ENCODE results near the gene UBE2U.

Gene UBE2U, protein sequence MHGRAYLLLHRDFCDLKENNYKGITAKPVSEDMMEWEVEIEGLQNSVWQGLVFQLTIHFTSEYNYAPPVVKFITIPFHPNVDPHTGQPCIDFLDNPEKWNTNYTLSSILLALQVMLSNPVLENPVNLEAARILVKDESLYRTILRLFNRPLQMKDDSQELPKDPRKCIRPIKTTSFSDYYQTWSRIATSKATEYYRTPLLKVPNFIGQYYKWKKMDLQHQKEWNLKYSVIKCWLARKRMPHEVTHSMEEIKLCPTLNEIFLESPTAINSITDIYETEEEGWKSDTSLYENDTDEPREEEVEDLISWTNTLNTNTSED

DNA sequence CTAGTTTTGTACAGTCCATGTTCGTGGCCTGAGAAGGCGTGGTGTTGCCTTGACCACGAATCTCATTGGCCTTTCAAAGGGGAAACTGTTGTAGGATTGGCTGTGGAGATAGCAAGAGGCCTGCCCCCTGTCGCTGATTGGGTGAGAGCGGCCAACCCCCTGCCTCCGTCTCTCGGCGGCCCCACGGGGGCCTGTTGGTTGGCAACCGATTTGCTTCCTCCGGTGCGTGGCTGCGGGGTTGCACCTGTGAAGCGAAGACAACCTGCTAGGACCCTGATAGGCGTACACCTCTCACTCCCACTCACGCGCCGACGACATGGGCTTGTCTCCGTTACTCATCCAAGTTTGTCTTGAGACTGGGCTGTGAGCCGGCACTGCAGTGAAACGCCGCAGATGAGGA, at the start of gene UBE2U:
Gene UBE2U (plus strand): TSS at position 204 of the 400 bp plus-strand sequence. CDS start 428 bp downstream, outside the sequence.
- no peak for DNase-seq (ENCODE audit: low spot score)

DNA sequence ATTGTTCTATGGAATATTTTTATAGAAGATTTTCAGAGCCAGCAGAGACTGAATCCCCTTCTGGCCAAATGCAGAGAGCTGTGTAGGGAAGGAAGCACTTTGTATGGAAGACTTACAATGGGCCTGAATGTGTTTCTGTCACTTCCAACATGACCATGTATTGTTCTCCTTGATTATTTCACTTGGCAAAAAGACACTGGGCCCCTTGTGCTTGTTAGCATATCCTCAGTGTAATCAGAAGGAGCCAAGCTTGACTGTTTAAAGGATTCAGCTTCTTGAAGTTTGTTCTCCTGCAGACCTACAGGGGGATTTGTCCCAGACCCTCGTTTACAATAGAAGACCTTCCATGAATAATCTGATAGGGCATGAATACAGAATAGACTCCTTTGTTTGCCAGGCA, 48.1 kb upstream of the UBE2U start:
- no peak for DNase-seq (ENCODE audit: low spot score)

DNA sequence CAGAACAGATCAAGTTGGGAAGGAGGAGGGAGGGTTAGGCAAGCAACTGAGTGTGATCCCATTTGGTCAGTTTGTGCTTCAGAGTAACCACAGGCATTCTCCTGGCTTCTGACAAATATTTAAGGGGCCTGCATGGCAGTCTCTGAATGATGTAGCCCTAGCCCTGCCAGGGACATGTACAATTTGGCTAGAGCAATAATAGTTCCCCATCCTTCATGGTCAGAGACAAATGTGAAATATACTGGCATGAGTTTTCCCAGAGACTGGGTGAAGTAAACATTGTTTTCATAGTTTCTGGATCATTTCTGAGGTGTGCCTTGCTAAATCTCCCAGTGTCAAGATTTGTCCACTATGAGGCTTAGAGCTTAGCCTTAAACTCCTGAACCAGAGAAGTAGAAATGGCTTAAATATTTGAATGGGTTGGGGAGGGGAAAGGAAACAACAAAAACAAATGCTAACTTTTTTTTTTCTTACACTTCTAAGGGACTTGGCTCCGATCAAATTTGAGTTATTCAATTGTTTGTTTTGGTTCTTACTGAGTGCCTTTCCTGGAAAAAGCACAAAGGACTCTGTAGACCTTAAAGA, 42.0 kb upstream of the UBE2U start:
- no peak for DNase-seq (ENCODE audit: low spot score)

DNA sequence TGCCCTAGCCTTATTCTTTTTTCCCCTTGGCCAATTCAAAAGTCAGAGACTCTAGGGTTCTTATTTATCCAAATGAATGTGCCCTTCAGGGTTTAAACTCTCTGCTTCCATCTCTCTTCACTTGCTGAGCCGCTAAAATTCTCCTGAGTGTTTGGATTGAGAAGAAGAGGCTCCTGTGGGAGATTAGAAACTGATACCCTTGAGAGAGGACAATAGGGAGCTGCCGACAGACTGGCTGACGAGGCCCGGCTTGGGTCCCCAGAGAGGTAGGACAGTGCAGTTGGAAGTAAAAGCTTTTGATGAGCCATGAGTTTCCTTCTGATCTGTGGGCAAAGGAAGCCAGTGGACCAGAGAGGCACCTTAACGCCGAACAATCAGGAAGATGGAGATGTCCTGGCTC, 41.3 kb upstream of the UBE2U start:
- no peak for DNase-seq (ENCODE audit: low spot score)

DNA sequence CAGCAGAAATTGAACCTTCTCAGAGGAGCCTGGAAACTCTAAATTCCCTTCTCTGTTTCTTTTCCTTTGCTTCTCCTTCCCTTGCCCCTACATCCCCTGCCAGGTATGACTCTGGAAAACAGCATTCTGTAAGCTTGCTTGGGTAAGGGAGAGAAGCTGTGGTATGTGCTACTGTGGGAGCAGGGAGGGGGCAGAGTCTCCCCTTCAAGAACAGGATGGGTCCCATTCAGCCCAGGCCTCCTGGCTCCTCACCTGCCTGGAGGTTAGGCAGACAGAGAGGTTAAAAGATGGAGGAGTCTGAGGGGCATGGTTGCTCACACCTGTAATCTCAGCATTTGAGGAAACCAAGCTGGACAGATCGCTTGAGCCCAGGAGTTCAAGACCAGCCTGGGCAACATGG, 40.6 kb upstream of the UBE2U start:
- DNase-seq (ENCODE audit: low spot score), result no peak

DNA sequence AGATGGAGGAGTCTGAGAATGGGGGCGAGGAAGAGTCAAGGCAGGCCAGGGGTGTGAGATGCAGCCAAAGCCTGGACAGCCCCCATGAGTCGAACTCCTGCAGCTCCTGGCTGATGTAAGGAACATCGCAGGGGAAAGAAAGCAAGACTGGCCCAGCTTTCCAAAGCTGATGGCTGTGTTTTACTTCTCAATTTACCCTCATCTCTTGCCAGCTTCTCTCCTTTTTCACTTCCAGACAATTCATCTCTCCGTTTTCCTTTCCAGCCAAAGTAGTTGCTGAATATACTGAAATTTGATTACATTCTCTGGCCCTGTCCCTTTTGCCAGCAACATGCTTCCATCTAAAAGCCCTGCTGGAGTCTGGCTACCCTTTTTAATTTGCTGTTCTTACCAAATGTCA, 40.0 kb upstream of the UBE2U start:
- no peak for DNase-seq (ENCODE audit: low spot score)

DNA sequence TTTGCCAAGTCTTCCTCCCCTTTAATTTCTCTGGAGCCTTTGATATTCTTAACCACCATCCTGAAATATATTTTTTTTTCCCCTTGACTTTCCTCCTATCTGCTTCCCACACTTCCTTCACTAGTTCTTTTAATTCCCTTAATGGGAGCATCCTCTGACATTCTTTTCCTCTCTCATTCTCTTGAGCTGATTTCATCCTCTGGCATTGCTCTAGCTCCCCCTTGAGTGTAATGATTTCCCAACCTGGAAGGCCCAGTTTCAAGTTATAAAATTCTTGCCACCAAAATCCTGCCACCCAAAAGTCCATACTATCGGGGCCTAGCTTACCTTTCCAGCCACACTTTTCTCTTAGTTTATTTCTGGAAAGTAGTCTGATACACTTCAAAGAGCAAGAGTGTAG, 39.5 kb upstream of the UBE2U start:
- DNase-seq (ENCODE audit: low spot score), result no peak

DNA sequence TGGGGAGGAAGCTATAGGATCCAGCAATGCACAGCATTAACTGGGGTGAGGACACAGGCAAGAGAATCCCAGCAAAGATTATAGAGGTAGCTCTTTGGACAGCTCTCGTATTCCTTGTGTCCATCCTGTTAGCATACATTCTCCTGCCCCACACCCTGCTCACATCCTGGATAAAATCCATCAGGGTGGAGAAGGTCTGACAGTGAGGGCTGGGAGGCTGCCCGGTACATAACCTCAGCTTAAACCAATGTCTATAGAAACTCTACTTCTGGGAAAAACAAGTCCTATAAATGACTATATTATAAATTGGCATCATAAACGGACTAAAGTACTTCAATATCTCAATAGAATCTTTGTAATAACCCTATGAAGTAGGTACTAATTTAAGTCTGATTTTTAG, 36.8 kb upstream of the UBE2U start:
- no peak for DNase-seq (ENCODE audit: low spot score)

DNA sequence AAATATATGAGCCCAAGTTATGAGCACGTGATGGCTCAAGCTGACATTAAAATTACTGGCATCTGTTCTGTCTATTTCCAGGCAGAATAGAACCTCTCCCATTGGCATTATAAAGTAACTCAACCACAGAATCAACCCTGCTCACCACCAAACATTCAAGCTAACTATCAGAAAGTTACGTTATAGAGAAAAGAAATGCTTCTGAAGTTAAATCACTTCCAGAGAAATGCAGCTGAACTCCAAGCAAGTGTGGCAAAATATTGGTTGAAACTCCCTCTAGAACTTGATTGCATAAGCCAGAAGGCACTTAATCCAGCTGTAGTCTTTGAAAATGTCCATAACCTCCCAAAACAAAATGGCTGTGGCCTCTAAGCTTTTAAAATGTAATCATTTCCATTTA, 36.2 kb upstream of the UBE2U start:
- no peak for DNase-seq (ENCODE audit: low spot score)

DNA sequence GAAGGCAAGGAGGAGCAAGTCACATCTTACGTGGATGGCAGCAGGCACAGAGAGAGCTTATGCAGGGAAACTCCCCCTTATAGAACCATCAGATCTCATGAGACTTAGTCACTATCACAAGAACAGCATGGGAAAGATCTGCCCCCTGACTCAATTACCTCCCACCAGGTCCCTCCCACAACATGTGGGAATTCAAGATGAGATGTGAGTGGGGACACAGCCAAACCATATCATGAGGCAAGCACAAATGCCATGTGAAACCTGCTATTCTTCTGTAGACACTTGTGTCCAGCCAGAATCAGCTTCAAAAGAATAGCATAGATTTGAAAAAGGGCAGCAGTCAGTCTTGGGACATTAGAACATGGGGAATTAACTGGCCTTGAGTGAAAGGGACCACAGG, 32.2 kb upstream of the UBE2U start:
- no peak for DNase-seq (ENCODE audit: low spot score)

DNA sequence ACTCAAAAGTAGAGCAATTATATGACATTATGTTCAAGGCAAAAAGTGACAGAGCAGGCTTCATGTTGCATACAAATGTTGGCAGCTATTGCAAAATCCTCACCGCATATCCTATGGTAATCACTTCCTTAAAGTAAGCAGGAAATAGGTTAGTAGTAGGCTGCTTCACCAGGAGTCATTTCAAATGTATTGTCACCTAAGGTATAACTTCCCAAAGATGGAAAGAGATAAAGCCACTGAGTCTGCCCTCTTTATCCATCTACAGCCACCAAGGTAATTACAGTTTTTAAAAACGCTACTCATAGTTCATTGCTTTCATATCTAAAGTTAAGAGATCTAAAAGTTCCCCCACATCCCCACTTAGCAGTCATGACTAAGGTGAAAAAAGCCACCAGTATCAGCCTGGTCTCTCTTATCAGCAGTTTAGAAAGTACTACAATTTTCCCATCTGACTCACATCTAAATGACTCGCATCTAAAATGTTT, 31.6 kb upstream of the UBE2U start:
- peak; percentile 12 for DNase-seq (ENCODE audit: low spot score)

DNA sequence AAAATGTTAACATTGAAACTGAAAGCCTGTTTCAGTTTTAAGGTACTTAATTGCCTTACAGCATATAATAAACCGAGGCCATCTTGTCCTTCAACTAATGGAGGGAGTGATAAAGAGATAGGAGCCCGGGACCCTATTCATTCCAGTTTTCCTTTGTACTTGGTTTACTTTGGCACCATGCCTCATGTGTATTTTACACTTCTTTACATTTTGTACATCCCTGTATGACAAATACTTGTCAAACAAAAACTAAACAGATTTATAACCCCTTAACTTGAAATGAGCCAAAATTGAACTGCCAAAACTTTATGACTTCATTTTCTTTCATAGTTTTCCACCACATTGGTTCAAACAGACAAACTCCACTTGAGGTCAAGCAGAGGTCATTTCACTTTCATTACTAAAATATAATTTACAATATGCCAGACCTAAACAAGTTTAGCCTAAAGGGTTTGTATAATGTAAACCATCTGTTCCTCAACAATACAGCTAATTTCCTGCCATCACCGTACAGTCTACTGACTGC, 30.9 kb upstream of the UBE2U start:
- peak; percentile 4 for DNase-seq (ENCODE audit: low spot score)

DNA sequence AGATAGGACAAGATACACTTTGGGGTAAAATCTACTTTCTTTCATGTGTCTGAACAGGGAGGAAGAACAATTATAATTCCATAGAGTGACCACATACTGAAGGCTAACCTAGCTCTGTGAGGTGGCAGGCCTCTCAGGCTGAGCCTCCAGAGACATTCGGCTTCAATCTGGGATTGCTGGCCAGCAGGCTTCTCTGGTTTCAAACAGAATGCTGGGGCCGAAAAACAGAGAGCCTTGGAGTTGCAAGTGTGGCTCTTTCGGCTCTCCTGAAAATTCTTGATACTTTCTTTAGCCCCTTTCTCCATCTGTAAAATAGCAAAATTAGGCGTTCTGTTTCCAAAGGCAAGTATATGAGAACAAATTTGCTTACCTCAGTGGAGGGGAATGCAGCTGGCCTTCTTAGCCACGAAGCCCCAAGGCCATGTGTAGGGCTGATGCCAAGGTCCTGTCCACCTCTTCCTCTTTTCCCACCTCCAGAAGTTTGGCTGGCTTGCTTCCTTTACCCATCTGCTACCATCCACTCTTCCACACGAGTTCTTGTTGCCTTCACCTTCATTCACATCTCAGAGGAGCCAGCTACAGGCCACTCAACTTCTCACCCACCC, 30.0 kb upstream of the UBE2U start:
- no peak for DNase-seq (ENCODE audit: low spot score)

DNA sequence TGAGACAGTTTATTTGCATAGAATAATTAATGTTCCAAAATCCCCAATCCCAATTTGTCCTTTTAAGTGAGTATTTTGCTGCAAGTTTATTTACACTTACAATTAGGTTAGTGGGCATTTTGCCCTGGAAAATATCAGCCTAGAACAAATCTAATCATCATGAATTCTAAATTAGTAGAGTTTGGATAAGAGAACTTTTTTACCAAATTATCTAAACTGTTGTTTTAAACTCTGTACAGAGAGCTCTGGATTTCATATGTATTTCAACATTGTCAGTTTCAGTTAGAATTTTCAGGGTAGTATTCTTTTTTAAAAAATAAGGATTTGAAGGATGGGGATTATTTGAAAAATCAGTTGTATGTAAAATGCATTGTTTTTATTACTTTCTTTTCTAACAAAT, 27.8 kb upstream of the UBE2U start:
- DNase-seq (ENCODE audit: low spot score), result no peak

DNA sequence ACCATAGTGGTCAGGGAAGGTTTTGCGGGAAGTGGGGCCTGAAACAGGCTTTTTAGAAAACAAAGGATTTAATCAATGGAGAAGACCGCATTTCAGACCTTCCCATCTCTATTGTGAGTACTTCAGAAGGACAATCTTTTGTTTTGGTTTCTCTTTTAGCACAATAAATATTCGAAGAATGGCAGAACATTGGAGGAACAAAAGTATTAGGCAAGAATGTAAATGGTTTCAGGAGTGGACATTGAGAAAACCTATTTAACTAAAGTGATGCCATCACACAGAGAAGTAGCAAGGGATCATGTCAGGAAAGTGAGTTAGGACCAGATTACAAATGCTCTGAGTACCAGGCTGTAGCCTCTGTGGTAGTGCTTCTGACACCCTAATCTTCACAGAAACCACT, 26.8 kb upstream of the UBE2U start:
- no peak for DNase-seq (ENCODE audit: low spot score)

DNA sequence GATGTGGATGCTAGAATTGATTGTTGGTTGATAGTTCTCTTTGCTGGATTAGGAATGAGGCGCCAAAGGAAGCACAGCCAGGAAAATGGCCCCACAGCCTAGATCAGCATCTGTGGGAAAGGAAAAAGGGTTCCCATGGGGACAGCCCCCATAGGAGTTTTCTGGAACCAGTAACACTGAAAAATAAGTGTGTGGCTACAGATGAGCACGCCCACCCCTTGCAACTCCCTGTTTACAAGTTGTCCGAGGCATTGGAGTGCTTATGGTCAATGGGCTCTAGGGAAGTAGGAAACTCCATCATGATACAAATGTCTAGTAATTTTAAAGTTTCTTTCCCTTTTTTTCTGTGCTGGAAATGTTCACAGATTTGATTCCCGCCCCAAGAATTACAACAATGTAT, 23.8 kb upstream of the UBE2U start:
- no peak for DNase-seq (ENCODE audit: low spot score)

DNA sequence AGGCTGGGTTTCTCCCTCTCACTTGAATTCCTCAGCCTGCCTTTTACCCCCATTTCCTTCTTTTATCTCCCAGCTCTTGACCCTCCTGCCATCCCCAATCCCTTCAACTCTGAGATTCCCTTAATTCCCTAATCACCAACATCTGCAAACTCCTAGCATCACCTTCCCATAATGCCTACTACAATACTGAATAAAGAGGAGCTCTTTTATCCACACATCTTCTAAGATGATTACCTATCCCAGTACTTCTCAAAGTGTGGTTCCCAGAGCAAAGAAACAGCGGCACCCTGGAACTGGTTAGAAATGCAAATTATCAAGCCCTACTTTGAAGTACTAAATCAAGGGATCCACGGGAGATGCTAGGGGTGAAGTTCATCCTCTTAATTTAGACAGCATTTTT, 21.2 kb upstream of the UBE2U start:
- DNase-seq (ENCODE audit: low spot score), result no peak

DNA sequence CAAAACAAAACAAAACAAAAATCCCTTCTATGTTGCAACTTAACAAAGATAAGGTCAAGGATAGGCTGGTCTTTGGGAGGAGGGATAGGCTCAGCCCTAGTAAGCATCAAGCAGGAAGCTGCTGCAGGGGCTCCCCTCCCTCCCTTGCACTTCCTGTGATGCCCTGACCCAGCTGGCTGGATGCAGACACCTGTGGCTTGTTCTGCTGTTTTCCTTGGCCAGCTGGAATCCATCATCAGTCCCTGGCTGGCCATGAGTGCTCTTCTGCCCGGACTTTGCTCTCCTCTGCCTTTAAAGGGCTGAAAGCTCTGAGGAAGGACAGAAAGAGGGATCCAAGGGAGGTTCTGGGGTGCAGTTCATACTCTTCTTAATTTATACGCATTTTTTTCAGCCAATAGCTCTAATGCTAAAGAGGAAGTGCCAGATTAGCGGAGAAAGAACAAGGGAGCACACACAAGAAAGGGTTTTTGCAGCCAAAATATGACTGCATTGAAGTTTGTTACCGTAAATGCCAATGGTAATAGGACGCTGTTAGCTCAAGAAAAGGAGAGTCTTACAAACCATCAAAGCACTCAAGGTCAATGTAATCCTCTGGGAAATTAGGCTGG, 19.9 kb upstream of the UBE2U start:
- no peak for DNase-seq (ENCODE audit: low spot score)

DNA sequence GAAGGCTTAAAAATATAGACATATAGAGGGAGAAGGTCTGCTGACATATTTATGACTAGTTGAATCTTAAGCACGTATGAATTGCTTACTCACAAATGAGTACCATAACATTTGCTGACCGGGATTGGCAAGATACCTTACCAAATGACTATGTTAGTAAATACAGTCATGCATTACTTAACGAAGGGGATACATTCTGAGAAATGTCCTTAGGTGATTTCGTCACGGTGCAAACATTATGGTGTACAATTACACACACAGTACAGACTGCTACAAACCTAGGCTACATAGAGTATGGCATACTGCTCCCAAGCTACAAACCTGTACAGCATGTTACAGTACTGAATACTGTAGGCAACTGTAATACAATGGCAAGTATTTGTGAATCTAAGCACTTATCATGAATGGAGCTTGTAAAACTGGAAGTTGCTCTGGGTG, 19.4 kb upstream of the UBE2U start:
- no peak for DNase-seq (ENCODE audit: low spot score)

DNA sequence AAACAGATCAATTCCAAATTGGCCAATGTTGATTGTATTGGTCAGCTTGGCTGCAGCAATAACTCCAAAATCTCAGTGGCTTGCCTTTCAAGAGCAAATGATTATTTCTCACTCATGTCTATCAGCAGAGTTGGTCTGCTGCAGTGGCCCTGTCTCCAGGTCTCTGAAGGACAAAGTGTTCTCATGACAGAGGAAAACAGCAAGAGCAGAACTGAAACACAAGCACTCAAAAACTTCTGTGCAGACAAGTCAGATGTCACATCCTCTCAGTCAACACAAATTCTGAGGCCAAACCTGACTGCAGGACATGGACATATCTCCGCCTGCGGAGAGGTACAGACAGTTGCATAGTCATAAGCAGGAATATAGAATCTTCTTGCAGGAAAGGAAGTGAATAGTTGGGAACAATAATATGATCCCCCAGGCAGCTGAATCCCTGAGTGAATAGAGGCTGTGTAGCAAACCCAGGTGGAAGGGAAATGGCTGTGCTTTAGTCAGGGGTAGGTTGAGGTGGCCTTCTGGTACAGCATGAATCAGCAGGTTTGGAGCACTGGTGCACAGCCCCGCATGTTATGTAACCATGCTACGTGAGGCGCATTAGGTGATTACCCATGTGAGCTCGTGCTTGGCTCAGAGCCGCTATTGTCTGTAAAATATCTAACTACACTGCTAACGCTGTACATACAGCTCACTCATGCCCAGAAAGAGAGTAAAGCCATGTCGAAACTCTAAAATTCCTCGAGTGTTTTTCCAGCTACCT, 17.1 kb upstream of the UBE2U start:
- DNase-seq (ENCODE audit: low spot score), result no peak

DNA sequence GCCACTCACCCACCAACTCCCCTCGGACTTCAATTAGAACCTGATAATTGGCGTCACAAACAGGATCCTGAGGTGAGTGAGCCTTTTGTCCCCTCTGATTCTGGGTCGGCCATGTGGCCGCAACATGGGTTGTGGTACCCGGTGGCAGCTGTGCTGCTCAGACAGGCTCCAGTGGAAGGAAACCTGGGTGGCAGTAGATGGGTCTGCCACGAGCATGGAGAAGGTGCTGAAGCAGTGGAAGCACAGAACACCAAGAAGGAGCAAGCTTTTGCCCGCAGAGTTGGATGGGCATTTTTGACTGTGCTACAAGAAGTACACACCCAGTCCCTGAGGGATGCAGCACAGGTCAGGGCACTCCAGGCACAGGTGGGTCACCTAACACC, 16.5 kb upstream of the UBE2U start:
- DNase-seq (ENCODE audit: low spot score), result no peak

DNA sequence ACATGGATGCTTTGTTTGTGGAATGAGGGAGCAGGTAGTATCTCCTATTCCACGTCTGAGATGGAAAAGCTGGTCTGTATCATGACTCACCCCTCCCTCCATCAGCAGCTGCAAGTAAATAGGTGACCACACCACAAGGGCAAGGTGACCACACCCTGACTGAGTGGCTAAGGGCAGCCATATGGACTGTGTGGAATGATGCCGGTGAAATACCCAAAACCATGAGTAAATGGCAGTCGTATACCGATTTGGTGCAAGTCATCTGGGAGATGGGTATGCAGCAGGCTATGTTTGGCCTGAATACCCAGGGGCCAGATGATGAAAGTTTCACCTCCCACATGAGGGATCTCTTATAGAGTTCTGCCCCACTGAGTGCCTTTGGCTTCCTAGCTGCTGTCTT, 15.8 kb upstream of the UBE2U start:
- no peak for DNase-seq (ENCODE audit: low spot score)
